GM18873 (cell line): Measurements from ENCODE around the gene SMU1.

Experiments
- ATAC-seq: cut with Tn5 transposase; IDR thresholded peaks from one replicate; pipeline ENCODE4 v1.9.1; 2021; ENCODE audit warnings: mild to moderate bottlenecking, moderate library complexity, moderate number of reproducible peaks; ENCODE audit not compliant: unreplicated experiment, low FRiP score

The SMU1 gene

GRCh38 chr9:33076046-33077004 lies at the start of gene SMU1:
Gene SMU1 (minus strand): TSS chr9:33076674. CDS start chr9:33076608, 66 bp downstream.
- peak; percentile 97 for ATAC-seq

- no peak for ATAC-seq
Measured at GRCh38 chr9:33125461-33125860, 49.0 kb upstream of the SMU1 start.

- no peak for ATAC-seq
Measured at GRCh38 chr9:33124751-33125381, 48.4 kb upstream of the SMU1 start.

- no peak for ATAC-seq
Measured at GRCh38 chr9:33124046-33124445, 47.6 kb upstream of the SMU1 start.

- no peak for ATAC-seq
Measured at GRCh38 chr9:33123407-33124031, 47.0 kb upstream of the SMU1 start.

- ATAC-seq: no peak
Measured at GRCh38 chr9:33120620-33121019, 44.1 kb upstream of the SMU1 start.

- ATAC-seq: no peak
Measured at GRCh38 chr9:33117796-33118195, 41.3 kb upstream of the SMU1 start.

- no peak for ATAC-seq
Measured at GRCh38 chr9:33117306-33117705, 40.8 kb upstream of the SMU1 start.

GRCh38 chr9:33116860-33117259 lies 40.4 kb upstream of the SMU1 start:
- no peak for ATAC-seq

- ATAC-seq: no peak
Measured at GRCh38 chr9:33114746-33115145, 38.3 kb upstream of the SMU1 start.

- no peak for ATAC-seq
Measured at GRCh38 chr9:33113799-33114547, 37.5 kb upstream of the SMU1 start.

GRCh38 chr9:33112094-33112493 lies 35.6 kb upstream of the SMU1 start:
- no peak for ATAC-seq

- no peak for ATAC-seq
Measured at GRCh38 chr9:33111631-33112030, 35.2 kb upstream of the SMU1 start.

- no peak for ATAC-seq
Measured at GRCh38 chr9:33110686-33111085, 34.2 kb upstream of the SMU1 start.

GRCh38 chr9:33109850-33110595 lies 33.5 kb upstream of the SMU1 start:
- ATAC-seq: no peak

- no peak for ATAC-seq
Measured at GRCh38 chr9:33109097-33109496, 32.6 kb upstream of the SMU1 start.

GRCh38 chr9:33108472-33108871 lies 32.0 kb upstream of the SMU1 start:
- no peak for ATAC-seq

- ATAC-seq: no peak
Measured at GRCh38 chr9:33107762-33108161, 31.3 kb upstream of the SMU1 start.

- ATAC-seq: no peak
Measured at GRCh38 chr9:33106827-33107621, 30.6 kb upstream of the SMU1 start.
